Ovary (tissue), 9 donors: Measurements from ENCODE around the gene SYK. TPM values are rescaled to one million over a fixed set of nuclear protein-coding genes. Genes with fewer than 3 reads are reported as not detected.

Experiments used
- DNase-seq, 5 donors: peaks; one replicate each; pipeline ENCODE4 v3.0.0-alpha.2; 2019 to 2020
- H3K27ac ChIP-seq, 2 donors: fragments of 200-600 bp; one replicate each; pipeline versions ENCODE4 v1.5.1 to v1.8.0; 2019 to 2022
- H3K27me3 ChIP-seq: fragments of 200-600 bp; one replicate; pipeline ENCODE4 v1.8.0; 2022
- H3K36me3 ChIP-seq: fragments of 200-600 bp; sonication (generic); one replicate; pipeline ENCODE4 v1.5.1; 2019
- H3K4me1 ChIP-seq: one replicate; pipeline ENCODE4 v1.8.1; 2013; ENCODE audit warnings: mild to moderate bottlenecking, moderate library complexity; ENCODE audit not compliant: insufficient read depth
- H3K4me3 ChIP-seq: fragments of 200-600 bp; sonication (generic); one replicate; pipeline ENCODE4 v1.5.1; 2017
- H3K9me3 ChIP-seq, 2 donors: fragments of 200-600 bp in 1 of 2; sonication (generic) in 1 of 2; one replicate each; pipeline versions ENCODE4 v1.5.1 to v1.8.1; 2013 to 2019; ENCODE audit warnings: mild to moderate bottlenecking in 1 of 2, moderate library complexity in 1 of 2
- EP300 ChIP-seq: sonication (generic); formaldehyde crosslinking; IDR thresholded peaks from one replicate; pipeline ENCODE4 v1.6.1; 2017; ENCODE audit warnings: antibody characterized with exemption
- POLR2A ChIP-seq: fragments of 450-650 bp; IDR thresholded peaks from one replicate; pipeline ENCODE4 v1.6.1; 2017; ENCODE audit warnings: antibody characterized with exemption, mild to moderate bottlenecking, moderate library complexity
- WGBS, 3 donors: extraction: QIAGEN DNeasy Blood & Tissue Kit in 1 of 3; methylation state at CpG; one replicate each; pipeline versions ENCODE4 v1.1.5 to v1.1.7; 2013 to 2017; 5-methylcytosine and 5-hydroxymethylcytosine counted together
- intact Hi-C, 4 donors: fragments of 100-400 bp; cut with DNase I; formaldehyde crosslinking; loops; one replicate each; pipeline versions ENCODE4 v1.11.0 to v1.15.1; 2022 to 2023
- polyA plus RNA-seq, 2 donors: library from polyadenylated mRNA; stranded (reverse); fragments of 200-250 nt in 1 of 2; fragments of 350-450 nt in 1 of 2; fragmentation: Illumina TruSeq in 1 of 2; extraction: RNeasy Lipid Tissue Mini Kit (QIAGEN cat#74804) in 1 of 2; gene quantifications; one replicate each; pipeline ENCODE4 v1.2.3, GENCODE V29; 2013 to 2014
- total RNA-seq, 7 donors: library from RNA; depleted of rRNA in 2 of 7; stranded (reverse); fragments of >200 nt in 2 of 7; fragmentation: NEBNext Ultra II Directional in 3 of 7; extraction: Animal tissue kit (Norgen Biotek cat#: 25700) in 3 of 7; gene quantifications; one replicate each; pipeline versions ENCODE4 v1.1.0 to v1.2.4, GENCODE V29; 2016 to 2023
- TF ChIP-seq, protein P1 (sequence below), 3 donors: fragments of 450-650 bp in 2 of 3; fragments of 200-600 bp in 1 of 3; IDR thresholded peaks; one replicate each; pipeline versions ENCODE4 v1.5.1 to v1.8.0; 2016 to 2022; ENCODE audit warnings: antibody characterized with exemption in 3 of 3, mild to moderate bottlenecking in 1 of 3
- donor health status: DM: no; HTN: no; CAD: no; lungs with moderate emphysema.
- donor health status: DM: no; HTN: no; CAD: no.
- donor health status: Bipolar disorder and iron deficiency.
- donor health status: DM: yes; HTN: yes; CAD: no.
- donor health status: DM: no; HTN: no; CAD: no.
- donor health status: DM: yes; HTN: yes; CAD: no.

Gene SYK
- total and polyA plus RNA-seq, 9 donors, result 1.4 to 12.0 (median 8.6) TPM

DNA sequence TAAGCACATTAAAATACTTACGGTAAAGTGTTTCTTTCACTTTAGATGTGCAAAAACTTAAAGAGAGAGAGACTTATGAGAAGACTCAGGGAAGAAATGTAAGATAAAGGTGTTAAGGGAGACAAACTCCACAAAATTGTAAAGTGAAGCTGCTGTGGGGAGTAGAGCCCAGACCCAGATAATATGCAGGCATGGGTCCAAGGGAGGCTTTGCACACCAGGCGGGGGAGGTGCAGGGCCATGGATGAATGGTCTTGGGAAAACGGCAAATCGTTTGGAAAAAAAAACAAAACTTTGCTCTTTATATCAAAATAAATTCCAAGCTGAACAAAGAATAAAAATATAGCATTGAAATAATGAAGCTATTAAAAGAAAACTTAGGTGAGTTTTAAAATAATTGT lies 9.1 kb downstream of the SYK start:
- TF ChIP-seq EP300 (no peak), POLR2A (no peak)
- TF ChIP-seq, protein P1, sequence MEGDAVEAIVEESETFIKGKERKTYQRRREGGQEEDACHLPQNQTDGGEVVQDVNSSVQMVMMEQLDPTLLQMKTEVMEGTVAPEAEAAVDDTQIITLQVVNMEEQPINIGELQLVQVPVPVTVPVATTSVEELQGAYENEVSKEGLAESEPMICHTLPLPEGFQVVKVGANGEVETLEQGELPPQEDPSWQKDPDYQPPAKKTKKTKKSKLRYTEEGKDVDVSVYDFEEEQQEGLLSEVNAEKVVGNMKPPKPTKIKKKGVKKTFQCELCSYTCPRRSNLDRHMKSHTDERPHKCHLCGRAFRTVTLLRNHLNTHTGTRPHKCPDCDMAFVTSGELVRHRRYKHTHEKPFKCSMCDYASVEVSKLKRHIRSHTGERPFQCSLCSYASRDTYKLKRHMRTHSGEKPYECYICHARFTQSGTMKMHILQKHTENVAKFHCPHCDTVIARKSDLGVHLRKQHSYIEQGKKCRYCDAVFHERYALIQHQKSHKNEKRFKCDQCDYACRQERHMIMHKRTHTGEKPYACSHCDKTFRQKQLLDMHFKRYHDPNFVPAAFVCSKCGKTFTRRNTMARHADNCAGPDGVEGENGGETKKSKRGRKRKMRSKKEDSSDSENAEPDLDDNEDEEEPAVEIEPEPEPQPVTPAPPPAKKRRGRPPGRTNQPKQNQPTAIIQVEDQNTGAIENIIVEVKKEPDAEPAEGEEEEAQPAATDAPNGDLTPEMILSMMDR (IDR thresholded peaks at IDR 0.05), result no peak
- intact Hi-C loops, result no loop called here

DNA sequence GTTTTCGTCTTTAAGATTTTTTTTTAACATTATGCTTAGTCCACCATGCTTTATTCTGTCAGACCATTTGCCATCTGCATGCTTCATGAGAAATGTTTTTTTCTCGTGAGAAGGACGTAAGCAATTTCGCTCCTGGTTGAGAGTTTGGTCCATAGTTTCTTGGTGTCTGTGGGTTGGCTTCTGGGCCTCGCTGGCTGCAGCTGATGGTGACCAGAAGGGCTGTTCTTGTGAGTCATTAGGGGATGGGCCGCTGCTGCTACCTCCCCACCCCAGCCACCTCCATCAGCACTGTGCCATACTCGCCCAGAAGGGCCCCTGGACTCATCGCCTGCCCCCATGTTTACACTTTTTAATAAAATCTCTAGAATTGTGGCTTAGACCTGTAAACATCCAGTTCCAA lies 11.4 kb downstream of the SYK start:
- DNase-seq, result no peak
- 82 to 92% (median 90%) methylated on average over 8 of the region's 8 CpGs for WGBS, 3 donors
- intact Hi-C loops, result no loop called here
- Histone ChIP-seq H3K27ac (no peak overlapping the region), H3K9me3 (no peaks in the 10 kb centered on the region), H3K36me3 (no peaks in the 10 kb centered on the region), H3K27me3 (no peaks in the 10 kb centered on the region), H3K4me3 (no peak overlapping the region), H3K4me1 (no peaks in the 10 kb centered on the region)
- TF ChIP-seq POLR2A (no peak), EP300 (no peak)
- TF ChIP-seq, protein P1 (IDR thresholded peaks at IDR 0.05), result no peak

More for the DNA sequence above, 9.1 kb downstream of the SYK start:
- Histone ChIP-seq H3K27ac (no peak overlapping the region), H3K4me1 (no peaks in the 10 kb centered on the region), H3K27me3 (no peaks in the 10 kb centered on the region), H3K9me3 (no peaks in the 10 kb centered on the region), H3K4me3 (no peak overlapping the region), H3K36me3 (no peaks in the 10 kb centered on the region)
- WGBS, 3 donors, result 7 to 20% (median 10%) methylated on average over 4 of the region's 4 CpGs
- DNase-seq, result no peak

DNA sequence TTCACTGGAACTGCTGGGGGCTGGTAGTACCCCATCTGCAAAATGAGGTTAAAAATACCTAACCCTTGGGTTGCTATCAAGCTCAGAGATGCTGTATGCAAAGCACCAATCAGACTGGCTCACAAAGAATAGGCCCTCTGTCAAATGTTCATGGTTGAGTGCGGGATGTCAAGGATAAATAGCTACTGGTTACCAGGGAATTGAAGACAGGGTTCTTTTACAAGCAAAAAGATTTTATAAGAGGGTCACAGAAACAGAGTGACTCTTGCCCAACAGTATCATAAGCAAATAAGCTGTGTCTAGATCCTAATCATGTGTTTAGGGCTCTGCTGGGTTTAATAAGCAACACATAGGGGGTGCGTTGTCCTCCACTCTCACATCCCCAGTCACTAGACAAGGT lies 11.9 kb downstream of the SYK start:
- DNase-seq, result no peak
- no peaks in the 10 kb centered on the region for H3K9me3 ChIP-seq
- 70 to 96% (median 91%) methylated on average over 2 of the region's 2 CpGs for WGBS, 3 donors
- TF ChIP-seq, protein P1 (IDR thresholded peaks at IDR 0.05), result no peak
- TF ChIP-seq EP300 (no peak), POLR2A (no peak)
- no peaks in the 10 kb centered on the region for H3K27me3 ChIP-seq
- no peak overlapping the region for H3K27ac ChIP-seq
- no peak overlapping the region for H3K4me3 ChIP-seq
- H3K36me3 ChIP-seq, result no peaks in the 10 kb centered on the region
- intact Hi-C loops, result no loop called here
- H3K4me1 ChIP-seq, result no peaks in the 10 kb centered on the region

DNA sequence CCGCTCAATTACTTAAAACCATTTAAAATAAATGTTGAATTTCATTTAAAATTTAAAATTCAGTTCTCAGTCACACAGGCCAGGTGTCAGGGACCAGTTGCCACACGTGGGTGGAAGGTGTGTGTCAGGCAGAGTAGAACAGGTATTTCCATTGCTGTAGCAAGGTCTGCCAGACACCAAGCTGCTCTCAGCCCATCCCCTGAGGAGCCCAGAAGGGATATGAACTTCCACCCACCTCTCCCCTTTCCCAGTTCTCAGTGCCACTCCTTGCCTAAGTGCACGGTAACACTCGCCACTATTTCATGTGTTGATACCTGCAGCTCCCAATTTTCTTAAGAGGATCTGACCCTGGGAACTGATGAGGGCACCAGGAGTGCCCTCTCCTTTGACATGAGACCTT lies 12.7 kb downstream of the SYK start:
- H3K4me3 ChIP-seq, result no peak overlapping the region
- no peaks in the 10 kb centered on the region for H3K9me3 ChIP-seq
- H3K36me3 ChIP-seq, result no peaks in the 10 kb centered on the region
- TF ChIP-seq POLR2A (no peak), EP300 (no peak)
- TF ChIP-seq, protein P1 (IDR thresholded peaks at IDR 0.05), result no peak
- no peak overlapping the region for H3K27ac ChIP-seq
- intact Hi-C loops, result no loop called here
- H3K27me3 ChIP-seq, result no peaks in the 10 kb centered on the region
- DNase-seq, result no peak
- WGBS, 3 donors, result 84 to 92% (median 90%) methylated on average over 4 of the region's 4 CpGs
- H3K4me1 ChIP-seq, result no peaks in the 10 kb centered on the region
